K562 (cell line): ENCODE results near the gene TLR1. TPM values are rescaled to one million over a fixed set of nuclear protein-coding genes. Genes with fewer than 3 reads are reported as not detected.
A peak's percentile ranks its signal among the peaks of the same experiment; 100 is the strongest.

Source experiments
- ATAC-seq: fragments of 200-7000 bp; cut with Tn5 transposase; 3 replicates; pipeline ENCODE4 v1.9.1; 2020; ENCODE audit warnings: moderate library complexity
- BruUV-seq: library from RNA; stranded (reverse); fragments of 400-500 nt; replicated peaks from 2 replicates; lab custom pipeline; 2021; lab: Mats Ljungman, UMichigan
- CTCF ChIA-PET: fragments of 300-600 bp; formaldehyde crosslinking; extraction: SDS; loops from one replicate; lab custom pipeline; 2021; ENCODE audit warnings: low intra/inter-chr PET ratio; lab: Yijun Ruan, JAX
- POLR2A ChIA-PET: fragments of 300-600, 350-650 bp; sonication (Branson Sonifier 250); formaldehyde crosslinking; extraction: SDS; loops from one replicate; lab custom pipeline; 2021; ENCODE audit warnings: antibody characterized with exemption, inconsistent platforms; lab: Yijun Ruan, JAX
- DNase-seq, 4 experiments: peaks; one replicate each; pipeline versions ENCODE4 v3.0.0 to v3.0.0-alpha.2; 2011 to 2018; ENCODE audit warnings: low spot score in 3 of 4, mixed read lengths in 3 of 4; ENCODE audit errors: extremely low read depth in 1 of 4
- FAIRE-seq: peaks from 2 replicates; lab custom pipeline; 2011; peaks lifted over from hg19 to GRCh38; lab: Jason Lieb, UNC
- H2AFZ ChIP-seq: 2 replicates; pipeline ENCODE4 v1.6.0; 2011; ENCODE audit warnings: low read depth, low read length, control low read depth, inconsistent platforms
- H3K27ac ChIP-seq: fragments of 200-600 bp; 3 replicates; pipeline ENCODE4 v1.8.0; 2011; ENCODE audit warnings: low read depth, mild to moderate bottlenecking, control low read depth, inconsistent platforms, low read length, moderate library complexity, mixed read lengths; ENCODE audit errors: extremely low read depth
- H3K27me3 ChIP-seq, 2 experiments: fragments of 300-600 bp in 1 of 2; 2 replicates in 1 of 2; 3 replicates in 1 of 2; pipeline versions ENCODE4 v1.6.0 to v1.8.0; 2011; ENCODE audit warnings: inconsistent platforms in 2 of 2, low read length in 2 of 2, mild to moderate bottlenecking in 1 of 2, mixed read lengths in 1 of 2, moderate library complexity in 1 of 2; ENCODE audit not compliant: control insufficient read depth in 2 of 2, insufficient read depth in 2 of 2
- H3K36me3 ChIP-seq: fragments of 300-600 bp; 3 replicates; pipeline ENCODE4 v1.8.0; 2011; ENCODE audit warnings: mild to moderate bottlenecking, low read length, inconsistent platforms; ENCODE audit not compliant: control insufficient read depth, insufficient read depth
- H3K4me1 ChIP-seq, 2 experiments: fragments of 200-600 bp in 1 of 2; replicated peaks in 1 of 2; 2 replicates in 1 of 2; 3 replicates in 1 of 2; pipeline versions ENCODE4 v1.5.1 to v1.8.0; 2011; ENCODE audit warnings: inconsistent platforms in 2 of 2, low read length in 2 of 2, mild to moderate bottlenecking in 1 of 2, mixed read lengths in 1 of 2, moderate library complexity in 1 of 2; ENCODE audit not compliant: control insufficient read depth in 2 of 2, insufficient read depth in 2 of 2
- H3K4me2 ChIP-seq: 2 replicates; pipeline ENCODE4 v1.6.1; 2011; ENCODE audit warnings: low read length, control low read depth, inconsistent platforms, mixed read lengths; ENCODE audit not compliant: insufficient read depth
- H3K4me3 ChIP-seq: fragments of 200-600 bp; sonication (generic), shearing (Covaris generic); 2 replicates; pipeline ENCODE4 v1.5.1; 2016; ENCODE audit warnings: control low read depth, inconsistent platforms
- H3K79me2 ChIP-seq: fragments of 200-600 bp; 3 replicates; pipeline ENCODE4 v1.8.0; 2011; ENCODE audit warnings: low read length, inconsistent platforms; ENCODE audit not compliant: control insufficient read depth, insufficient read depth
- H3K9ac ChIP-seq, 2 experiments: 2 replicates each; pipeline versions ENCODE4 v1.6.0 to v1.6.1; 2011; ENCODE audit warnings: low read depth in 2 of 2, low read length in 2 of 2, control low read depth in 1 of 2, inconsistent platforms in 1 of 2, mild to moderate bottlenecking in 1 of 2, mixed read lengths in 1 of 2; ENCODE audit not compliant: insufficient read depth in 1 of 2
- H3K9me1 ChIP-seq: one replicate; pipeline ENCODE4 v1.6.0; 2011; ENCODE audit warnings: inconsistent platforms, mild to moderate bottlenecking, low read length, moderate library complexity; ENCODE audit not compliant: control insufficient read depth, insufficient read depth
- H3K9me3 ChIP-seq: replicated peaks from 2 replicates; pipeline ENCODE4 v1.5.1; 2011; ENCODE audit warnings: low read depth, low read length, inconsistent platforms; ENCODE audit not compliant: control insufficient read depth, insufficient read depth
- H4K20me1 ChIP-seq: replicated peaks from 2 replicates; pipeline ENCODE4 v1.6.1; 2011; ENCODE audit warnings: low read length, inconsistent platforms, mixed read lengths; ENCODE audit not compliant: control insufficient read depth, insufficient read depth
- CHD4 ChIP-seq: fragments of 200-600 bp; sonication (generic); IDR thresholded peaks from 3 replicates; pipeline ENCODE4 v1.6.1; 2012; ENCODE audit warnings: low read depth, mild to moderate bottlenecking, mixed read lengths, low read length, inconsistent platforms; ENCODE audit not compliant: insufficient read depth, insufficient replicate concordance, poor library complexity, severe bottlenecking
- DMBX1 ChIP-seq: fragments of 250-450 bp; sonication (Bioruptor Pico); IDR thresholded peaks from 2 replicates; pipeline ENCODE4 v1.8.0; 2022; ENCODE audit warnings: inconsistent platforms, mild to moderate bottlenecking, moderate library complexity, borderline replicate concordance
- HNRNPL ChIP-seq: fragments of 200-400 bp; formaldehyde crosslinking; IDR thresholded peaks from 2 replicates; pipeline ENCODE4 v1.6.1; 2017; ENCODE audit warnings: low read depth, mild to moderate bottlenecking, low read length
- MTF1 ChIP-seq: fragments of 250-450 bp; sonication (Bioruptor Pico); IDR thresholded peaks from 2 replicates; pipeline ENCODE4 v1.9.0; 2021; ENCODE audit warnings: moderate library complexity, mild to moderate bottlenecking, inconsistent platforms, borderline replicate concordance
- NFE2 ChIP-seq: IDR thresholded peaks from 2 replicates; pipeline ENCODE4 v1.6.1; 2014; ENCODE audit warnings: antibody characterized with exemption, low read depth
- NFE2L1 ChIP-seq: fragments of 450-650 bp; IDR thresholded peaks from 2 replicates; pipeline ENCODE4 v1.6.1; 2016; ENCODE audit warnings: missing genetic modification characterization, low read depth, mild to moderate bottlenecking, missing compliant biosample characterization, moderate library complexity, borderline replicate concordance
- NR4A1 ChIP-seq, 2 experiments: fragments of 250-450 bp in 1 of 2; fragments of 450-650 bp in 1 of 2; sonication (Bioruptor Pico) in 1 of 2; IDR thresholded peaks; 2 replicates each; pipeline versions ENCODE4 v1.4.0 to v1.6.1; 2016 to 2020; ENCODE audit warnings: mild to moderate bottlenecking in 2 of 2, missing compliant biosample characterization in 1 of 2, missing genetic modification characterization in 1 of 2, moderate library complexity in 1 of 2
- POLR2A ChIP-seq: fragments of 450-650 bp; conservative IDR thresholded peaks from 2 replicates; pipeline ENCODE4 v1.6.1; 2016
- TBL1XR1 ChIP-seq, 2 experiments: IDR thresholded peaks; 2 replicates each; pipeline ENCODE4 v1.6.1; 2012; ENCODE audit warnings: improper control_type of control experiment in 2 of 2, low read length in 2 of 2, mild to moderate bottlenecking in 1 of 2
- XRCC5 ChIP-seq: fragments of 200-400 bp; formaldehyde crosslinking; IDR thresholded peaks from 2 replicates; pipeline ENCODE4 v1.6.1; 2017; ENCODE audit warnings: low read depth, mild to moderate bottlenecking, low read length
- ZFP91 ChIP-seq: sonication (generic); formaldehyde crosslinking; IDR thresholded peaks from 2 replicates; pipeline ENCODE4 v1.8.0; 2022; ENCODE audit warnings: mild to moderate bottlenecking, missing genetic modification reagents
- ZNF121 ChIP-seq: sonication (generic); formaldehyde crosslinking; conservative IDR thresholded peaks from 2 replicates; pipeline ENCODE4 v1.8.0; 2022; ENCODE audit warnings: missing genetic modification reagents
- ZNF311 ChIP-seq: fragments of 250-450 bp; sonication (Bioruptor Pico); IDR thresholded peaks from 2 replicates; pipeline ENCODE4 v1.4.0; 2020; ENCODE audit warnings: mild to moderate bottlenecking, moderate library complexity
- ZNF592 ChIP-seq: fragments of 450-650 bp; IDR thresholded peaks from 2 replicates; pipeline ENCODE4 v1.6.1; 2017; ENCODE audit warnings: antibody characterized with exemption, mild to moderate bottlenecking
- ZNF766 ChIP-seq: fragments of 200-800 bp; sonication (Bioruptor generic); conservative IDR thresholded peaks from 2 replicates; pipeline ENCODE4 v1.6.1; 2016; ENCODE audit warnings: missing genetic modification characterization, missing compliant biosample characterization
- WGBS: fragments of 100-300 bp; shearing (Covaris generic); methylation state at CpG from one replicate; pipeline ENCODE4 v1.1.6; 2016; ENCODE audit warnings: low coverage, mixed read lengths; ENCODE audit not compliant: insufficient coverage; ENCODE audit errors: missing lambda C conversion rate; 5-methylcytosine and 5-hydroxymethylcytosine counted together
- in situ Hi-C: fragments of 300-500 bp; cut with MboI; formaldehyde crosslinking; loops from 4 replicates; pipeline ENCODE4 v1.15.0; 2018; ENCODE audit warnings: inconsistent platforms, mixed read lengths
- intact Hi-C: fragments of 100-400 bp; cut with micrococcal nuclease; formaldehyde crosslinking; loops from 2 replicates; pipeline ENCODE4 v1.14.2; 2022
- polyA plus RNA-seq, 8 experiments: library from polyadenylated mRNA; depleted of rRNA in 4 of 8; stranded (reverse) in 5 of 8; unstranded in 3 of 8; fragments of >200 nt; fragmentation: Nextera tagmentation in 2 of 8; fragmentation: Illumina TruSeq in 1 of 8; extraction: Ambion mirVana in 2 of 8; extraction: Trizol in 1 of 8; gene quantifications; 2 replicates each; pipeline versions ENCODE4 v1.2.1 to v1.2.3, GENCODE V29; 2011 to 2014; ENCODE audit warnings: inconsistent platforms in 1 of 8, missing spikeins in 1 of 8
- total RNA-seq, 7 experiments: library from RNA; depleted of rRNA in 6 of 7; stranded (reverse); fragments of >200 nt in 6 of 7; fragmentation: Illumina TruSeq in 2 of 7; extraction: Trizol in 2 of 7; gene quantifications; 2 replicates each; pipeline versions ENCODE4 v1.2.1 to v1.2.3, GENCODE V29; 2011 to 2021; ENCODE audit warnings: low replicate concordance in 1 of 7

The TLR1 gene
- total and polyA plus RNA-seq, 9 of the 15 experiments (the other 6 are each of a cell fraction or from before 2014, with no cell fraction given) = 0.11 to 0.49 (median 0.29) TPM

GRCh38 chr4:38802561-38803355 lies 1.8 kb downstream of the TLR1 start:
- FAIRE-seq = no peak
- no peak overlapping the region for H3K4me2 ChIP-seq
- H3K9ac ChIP-seq = no peak overlapping the region
- intact Hi-C loops (loop anchor here (5.0 kb wide), 1 partner anchor 45 kb away; no protein-coding TSS in a partner anchor), in situ Hi-C loops (no loop called here)
- no peaks in the 10 kb centered on the region for H3K9me3 ChIP-seq
- ATAC-seq = no peak
- DNase-seq = no peak
- CTCF ChIA-PET = no interaction called here
- H3K9me1 ChIP-seq = no peaks in the 10 kb centered on the region
- no peak overlapping the region for H3K4me3 ChIP-seq
- H3K27me3 ChIP-seq = no peaks in the 10 kb centered on the region
- no peaks in the 10 kb centered on the region for H3K4me1 ChIP-seq
- H3K27ac ChIP-seq = no peak overlapping the region
- POLR2A ChIA-PET = interaction anchor here (0.8 to 1.2 kb wide), 2 partner anchors 15 to 29 kb away, joined by 3 read pairs; no protein-coding TSS in a partner anchor
- no peaks in the 10 kb centered on the region for H4K20me1 ChIP-seq
- H2AFZ ChIP-seq = no peak overlapping the region
- no peaks in the 10 kb centered on the region for H3K79me2 ChIP-seq
- WGBS = 56% methylated on average over 15 of the region's 15 CpGs
- BruUV-seq = no TSS peak
- H3K36me3 ChIP-seq = no peaks in the 10 kb centered on the region
- 0 out of 2 replicates have a peak, but pooled peaks have one; percentile 39 for TF ChIP-seq DMBX1 (CRISPR knock-in tag)
- TF ChIP-seq ZFP91 (CRISPR knock-in tag) = no peak
- TF ChIP-seq NR4A1 (CRISPR knock-in tag; IDR thresholded peaks at IDR 0.05) = no peak
- TF ChIP-seq NR4A1 (tag; IDR thresholded peaks at IDR 0.05) = peak; percentile 83; the same call in 1 of the 2 replicates
- peak; percentile 48; the same call in 1 of the 2 replicates for TF ChIP-seq NFE2L1 (tag)
- TF ChIP-seq ZNF121 = no peak
- peak; percentile 48 for TF ChIP-seq NFE2
- peak; percentile 87 for TF ChIP-seq ZNF592
- TF ChIP-seq ZNF766 = no peak
- TF ChIP-seq CHD4 = no peak
- no peak for TF ChIP-seq ZNF311 (CRISPR knock-in tag)
- no peak for TF ChIP-seq TBL1XR1 (IDR thresholded peaks at IDR 0.05; ENCODE audit: low read length in 2 of 2)
- no peak for TF ChIP-seq MTF1 (CRISPR knock-in tag)
- TF ChIP-seq POLR2A = no peak
- no peak for TF ChIP-seq HNRNPL
- TF ChIP-seq XRCC5 = no peak
